Epithelial cell of proximal tubule (primary cell): ENCODE data around the gene SYNDIG1L. TPM values are rescaled to one million over a fixed set of nuclear protein-coding genes. Genes with fewer than 3 reads are reported as not detected.
A peak's percentile ranks its signal among the peaks of the same experiment; 100 is the strongest.

Source experiments
- DNase-seq: peaks from one replicate; pipeline ENCODE4 v3.0.0-alpha.2; 2011; ENCODE audit warnings: low read depth
- H3K4me3 ChIP-seq: 2 replicates; pipeline ENCODE4 v1.5.1; 2011; ENCODE audit warnings: low read depth, mild to moderate bottlenecking, low read length
- total RNA-seq: library from RNA; depleted of rRNA; stranded (reverse); fragments of >200 nt; gene quantifications from 2 replicates; pipeline ENCODE4 v1.2.3, GENCODE V29; 2015
- TF ChIP-seq, protein P1 (sequence below): conservative IDR thresholded peaks from 2 replicates; pipeline ENCODE4 v1.5.1; 2012; ENCODE audit warnings: low read depth, mild to moderate bottlenecking, low read length

The SYNDIG1L gene
- total RNA-seq, 1 donor from 2014 or later = not detected

DNA sequence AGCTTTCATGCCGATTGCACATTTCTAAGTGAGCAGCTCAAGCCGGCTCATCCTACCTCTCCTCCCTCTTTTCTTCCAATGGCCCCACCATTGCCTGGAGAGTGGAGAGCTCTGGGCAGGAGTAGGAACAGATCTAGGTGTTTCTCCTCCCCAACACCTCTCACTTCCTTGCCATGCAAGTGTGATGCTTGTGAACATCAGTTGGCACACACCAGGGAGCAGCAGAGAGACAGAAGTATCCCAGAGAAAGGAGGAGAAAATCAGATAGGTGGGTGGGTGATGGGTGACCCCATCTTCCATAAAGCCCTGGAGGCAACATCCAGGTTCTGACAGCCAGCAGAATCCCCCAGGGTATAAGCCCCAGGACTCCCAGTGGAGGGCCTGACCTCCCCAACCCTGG is 39.3 kb upstream of the SYNDIG1L start:
- TF ChIP-seq, protein P1, sequence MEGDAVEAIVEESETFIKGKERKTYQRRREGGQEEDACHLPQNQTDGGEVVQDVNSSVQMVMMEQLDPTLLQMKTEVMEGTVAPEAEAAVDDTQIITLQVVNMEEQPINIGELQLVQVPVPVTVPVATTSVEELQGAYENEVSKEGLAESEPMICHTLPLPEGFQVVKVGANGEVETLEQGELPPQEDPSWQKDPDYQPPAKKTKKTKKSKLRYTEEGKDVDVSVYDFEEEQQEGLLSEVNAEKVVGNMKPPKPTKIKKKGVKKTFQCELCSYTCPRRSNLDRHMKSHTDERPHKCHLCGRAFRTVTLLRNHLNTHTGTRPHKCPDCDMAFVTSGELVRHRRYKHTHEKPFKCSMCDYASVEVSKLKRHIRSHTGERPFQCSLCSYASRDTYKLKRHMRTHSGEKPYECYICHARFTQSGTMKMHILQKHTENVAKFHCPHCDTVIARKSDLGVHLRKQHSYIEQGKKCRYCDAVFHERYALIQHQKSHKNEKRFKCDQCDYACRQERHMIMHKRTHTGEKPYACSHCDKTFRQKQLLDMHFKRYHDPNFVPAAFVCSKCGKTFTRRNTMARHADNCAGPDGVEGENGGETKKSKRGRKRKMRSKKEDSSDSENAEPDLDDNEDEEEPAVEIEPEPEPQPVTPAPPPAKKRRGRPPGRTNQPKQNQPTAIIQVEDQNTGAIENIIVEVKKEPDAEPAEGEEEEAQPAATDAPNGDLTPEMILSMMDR = no peak
- no peak for DNase-seq
- H3K4me3 ChIP-seq = no peak overlapping the region

GRCh38 chr14:74464785-74465184 is 38.8 kb upstream of the SYNDIG1L start:
- H3K4me3 ChIP-seq = no peak overlapping the region
- TF ChIP-seq, protein P1 = no peak

GRCh38 chr14:74463697-74464096 is 37.7 kb upstream of the SYNDIG1L start:
- TF ChIP-seq, protein P1 = no peak
- H3K4me3 ChIP-seq = no peak overlapping the region
- no peak for DNase-seq

More at GRCh38 chr14:74464785-74465184, 38.8 kb upstream of the SYNDIG1L start:
- DNase-seq = no peak

- DNase-seq = no peak
- H3K4me3 ChIP-seq = no peak overlapping the region
- TF ChIP-seq, protein P1 = no peak
These were observed 37.0 kb upstream of the SYNDIG1L start for GRCh38 chr14:74462993-74463392.

DNA sequence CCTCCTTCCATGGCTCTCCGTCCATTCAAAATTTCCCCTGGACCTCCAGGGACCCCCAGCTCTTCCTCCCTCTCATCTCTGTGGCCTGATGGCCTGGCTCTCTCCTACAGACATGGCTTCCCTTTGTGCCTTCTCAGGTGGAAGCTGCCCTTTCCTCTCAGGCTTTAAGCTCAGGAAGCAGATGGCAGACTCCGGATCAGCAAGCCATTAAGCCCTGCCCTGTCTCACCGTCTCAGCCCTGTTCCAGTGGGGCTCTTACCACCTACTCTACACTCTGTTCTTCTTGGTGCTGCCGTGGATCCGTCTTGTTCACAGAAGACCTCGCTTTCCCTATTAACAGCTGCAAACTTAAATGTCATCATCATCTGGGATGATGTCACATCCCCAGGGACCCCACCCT is 34.0 kb upstream of the SYNDIG1L start:
- H3K4me3 ChIP-seq = no peak overlapping the region
- DNase-seq = no peak
- TF ChIP-seq, protein P1 = no peak

DNA sequence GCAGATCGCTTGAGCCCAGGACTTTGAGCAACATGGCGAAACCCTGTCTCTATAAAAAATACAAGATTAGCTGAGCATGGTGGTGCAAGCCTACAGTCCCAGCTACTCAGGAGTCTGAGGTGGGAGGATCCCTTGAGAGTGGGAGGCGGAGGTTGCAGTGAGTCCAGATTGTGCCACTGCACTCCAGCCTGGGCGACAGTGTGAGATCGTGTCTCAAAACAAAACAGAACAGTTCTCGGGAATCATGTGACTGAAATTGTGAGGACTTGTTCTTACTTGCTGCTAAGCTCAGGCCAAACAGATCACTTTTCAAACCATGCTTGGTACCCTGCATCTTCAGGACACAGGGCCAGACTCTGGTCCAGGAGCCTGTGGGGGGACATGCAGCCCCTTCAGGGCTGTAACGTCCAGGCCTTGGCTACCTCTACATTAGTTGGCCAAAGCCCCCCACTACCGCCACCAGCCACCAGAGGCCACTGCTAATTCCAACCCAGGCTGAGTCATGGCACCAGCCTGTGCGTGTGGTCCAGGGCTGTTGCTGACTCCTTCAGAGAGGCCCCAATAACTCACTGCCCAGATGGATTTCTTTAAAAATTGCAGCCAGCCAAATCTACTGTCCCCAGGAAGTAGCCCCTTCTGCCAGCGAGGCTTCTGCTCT is 33.4 kb upstream of the SYNDIG1L start:
- TF ChIP-seq, protein P1 = peak; percentile 61
- DNase-seq = no peak

DNA sequence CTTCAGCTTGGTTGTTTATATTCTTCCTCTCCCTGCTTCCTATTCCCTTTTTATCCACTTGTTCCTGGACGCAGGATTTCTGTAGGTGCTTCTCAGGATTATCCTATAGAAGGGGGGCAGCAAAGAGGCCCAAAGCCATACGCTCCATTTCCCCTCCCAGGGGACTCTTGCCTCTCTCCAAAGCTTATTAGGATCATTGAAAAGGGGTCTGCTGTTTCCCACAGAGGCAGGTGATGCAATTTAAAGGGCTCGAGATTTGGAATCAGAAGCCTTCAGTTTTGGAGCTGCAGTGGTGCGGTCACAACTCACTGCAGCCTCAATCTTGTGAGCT is 31.5 kb upstream of the SYNDIG1L start:
- TF ChIP-seq, protein P1 = no peak
- H3K4me3 ChIP-seq = no peak overlapping the region
- no peak for DNase-seq

More for the DNA sequence above, 33.4 kb upstream of the SYNDIG1L start:
- no peak overlapping the region for H3K4me3 ChIP-seq
